Duodenal mucosa (tissue), 2 donors: ENCODE data around the gene CALHM2.
A peak's percentile ranks its signal among the peaks of the same experiment; 100 is the strongest.
"Not testable (repeated sequence)": the region's sequence is repeated elsewhere in the genome, so short reads cannot be mapped to it uniquely, and the experiment has no call there.

Experiments used
- H3K27ac ChIP-seq: one replicate; pipeline ENCODE4 v1.7.0; 2013; ENCODE audit warnings: low read depth, low read length
- H3K27me3 ChIP-seq, 2 donors: one replicate each; pipeline ENCODE4 v1.7.0; 2013; ENCODE audit warnings: low read length in 2 of 2, control low read depth in 1 of 2; ENCODE audit not compliant: insufficient read depth in 2 of 2, control insufficient read depth in 1 of 2
- H3K36me3 ChIP-seq, 2 donors: one replicate each; pipeline ENCODE4 v1.7.0; 2013; ENCODE audit warnings: low read length in 2 of 2, control low read depth in 1 of 2; ENCODE audit not compliant: insufficient read depth in 2 of 2, control insufficient read depth in 1 of 2
- H3K4me1 ChIP-seq, 2 donors: one replicate each; pipeline ENCODE4 v1.7.0; 2013; ENCODE audit warnings: low read length in 2 of 2, control low read depth in 1 of 2; ENCODE audit not compliant: insufficient read depth in 2 of 2, control insufficient read depth in 1 of 2
- H3K4me3 ChIP-seq, 2 donors: one replicate each; pipeline ENCODE4 v1.7.0; 2013; ENCODE audit warnings: low read length in 2 of 2, low read depth in 1 of 2
- H3K9ac ChIP-seq, 2 donors: one replicate each; pipeline ENCODE4 v1.7.0; 2013; ENCODE audit warnings: low read length in 2 of 2, low read depth in 1 of 2
- H3K9me3 ChIP-seq, 2 donors: one replicate each; pipeline ENCODE4 v1.7.0; 2013; ENCODE audit warnings: low read length in 2 of 2, control low read depth in 1 of 2; ENCODE audit not compliant: control insufficient read depth in 1 of 2

The CALHM2 gene

DNA sequence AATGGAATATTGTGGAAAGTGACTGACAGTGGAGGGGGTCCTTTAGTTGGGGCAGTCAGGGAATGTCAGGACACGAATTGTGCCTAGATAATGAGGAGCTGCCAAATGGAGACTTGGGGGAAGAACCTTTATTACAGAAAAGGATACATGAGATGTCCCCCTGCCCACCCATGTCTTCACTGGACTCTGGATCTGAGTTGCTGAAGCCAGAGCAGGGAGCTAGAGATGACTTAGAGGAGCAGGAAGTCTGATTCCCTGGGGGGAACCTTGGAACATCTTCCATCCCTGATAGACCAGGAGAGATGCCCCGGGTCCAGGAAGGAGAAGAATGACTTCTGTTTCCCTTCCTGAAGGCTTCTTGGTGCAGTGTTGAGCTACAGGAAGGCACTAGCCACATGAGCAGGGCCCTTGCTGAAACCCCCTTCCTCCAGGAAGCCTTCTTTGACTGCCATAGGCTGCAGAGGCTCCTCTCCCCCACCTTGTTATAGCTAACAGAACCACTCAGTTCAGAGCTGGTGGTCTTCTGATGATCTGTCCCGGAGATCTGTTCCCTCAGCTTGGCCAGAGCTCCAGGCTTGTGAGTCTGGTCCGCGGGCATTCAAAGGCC, 40.6 kb upstream of the CALHM2 start:
- H3K27me3 ChIP-seq: peaks cover 10 to 18% of the 10 kb centered on the region in 2 donors
- no peak overlapping the region for H3K27ac ChIP-seq
- no peaks in the 10 kb centered on the region for H3K36me3 ChIP-seq
- no peak overlapping the region for H3K9ac ChIP-seq
- H3K4me1 ChIP-seq: peaks cover 3 to 5% of the 10 kb centered on the region in 2 donors
- peak overlapping the region; percentile 58 to 67 for H3K4me3 ChIP-seq
- H3K9me3 ChIP-seq: no peaks in the 10 kb centered on the region

DNA sequence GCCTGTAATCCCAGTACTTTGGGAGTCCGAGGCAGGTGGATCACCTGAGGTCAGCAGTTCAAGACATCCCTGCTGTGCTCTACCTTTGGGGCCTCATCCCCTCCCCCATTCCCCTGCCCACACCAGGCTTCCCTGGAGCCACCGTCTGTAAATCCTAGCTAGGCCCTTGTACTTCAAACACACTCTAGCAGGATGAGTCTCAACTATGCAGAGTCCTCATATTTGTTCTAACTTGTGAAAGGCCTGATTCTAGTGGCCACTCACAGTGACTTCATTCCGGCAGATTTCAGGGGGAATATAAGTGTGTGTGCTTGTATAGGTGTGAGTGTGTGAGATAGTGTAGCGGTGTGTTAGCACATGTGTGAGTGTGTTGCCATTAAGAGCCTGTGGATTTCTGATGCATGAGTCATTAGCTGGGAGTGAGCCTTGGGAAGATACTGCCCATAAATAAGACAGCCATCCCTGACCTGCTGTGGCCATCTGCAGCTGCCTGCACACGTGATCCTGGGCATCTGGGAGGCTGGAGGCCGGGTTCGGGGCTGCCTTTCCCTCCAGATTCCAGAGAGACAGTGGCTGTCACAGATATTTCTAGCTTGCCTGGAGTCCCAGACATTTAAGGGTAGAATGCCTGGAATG, 39.7 kb upstream of the CALHM2 start:
- H3K27ac ChIP-seq: no peak overlapping the region
- no peaks in the 10 kb centered on the region for H3K9me3 ChIP-seq
- no peak overlapping the region for H3K9ac ChIP-seq
- H3K4me3 ChIP-seq: no peak overlapping the region
- H3K4me1 ChIP-seq: peaks cover 3 to 5% of the 10 kb centered on the region in 2 donors
- no peaks in the 10 kb centered on the region for H3K36me3 ChIP-seq
- H3K27me3 ChIP-seq: peaks cover 10 to 18% of the 10 kb centered on the region in 2 donors

DNA sequence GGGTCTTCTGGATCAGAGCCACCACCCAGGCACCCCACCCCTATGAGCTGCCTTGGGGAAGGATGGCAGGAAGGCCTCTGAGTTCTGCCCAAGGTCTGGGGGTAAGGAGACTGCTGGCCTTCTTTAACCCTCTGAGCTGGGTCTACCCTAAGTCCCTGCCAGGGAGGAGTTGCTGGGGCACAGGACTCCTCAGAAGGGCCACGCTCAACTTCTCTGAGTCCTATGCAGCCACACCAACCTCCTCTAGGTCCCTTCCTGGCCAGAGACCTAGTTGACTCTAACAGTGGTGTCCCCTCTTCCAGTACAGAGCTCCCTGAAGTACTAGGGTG, 38.8 kb upstream of the CALHM2 start:
- Histone ChIP-seq H3K9ac (no peak overlapping the region), H3K27ac (no peak overlapping the region), H3K4me1 (peaks cover 3 to 5% of the 10 kb centered on the region in 2 donors), H3K9me3 (no peaks in the 10 kb centered on the region), H3K4me3 (no peak overlapping the region), H3K27me3 (peaks cover 10 to 18% of the 10 kb centered on the region in 2 donors), H3K36me3 (no peaks in the 10 kb centered on the region)

DNA sequence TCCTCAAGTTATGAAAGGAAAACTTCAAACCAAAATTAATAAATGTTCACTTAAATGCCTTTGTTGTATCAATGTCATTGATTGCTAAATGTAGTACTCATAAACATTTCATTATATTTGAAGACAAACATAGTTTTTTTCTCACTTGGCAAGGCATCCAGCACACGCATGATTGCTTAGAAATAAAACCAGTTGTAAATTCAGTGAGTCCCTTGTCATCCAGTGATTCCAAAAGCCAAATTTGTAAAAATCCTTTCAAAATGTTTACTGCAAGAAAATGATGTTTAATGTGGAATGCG, 35.2 kb upstream of the CALHM2 start:
- no peaks in the 10 kb centered on the region for H3K4me1 ChIP-seq
- H3K9ac ChIP-seq: no peak overlapping the region
- no peaks in the 10 kb centered on the region for H3K27me3 ChIP-seq
- H3K9me3 ChIP-seq: no peaks in the 10 kb centered on the region
- no peaks in the 10 kb centered on the region for H3K36me3 ChIP-seq
- no peak overlapping the region for H3K27ac ChIP-seq
- no peak overlapping the region for H3K4me3 ChIP-seq

DNA sequence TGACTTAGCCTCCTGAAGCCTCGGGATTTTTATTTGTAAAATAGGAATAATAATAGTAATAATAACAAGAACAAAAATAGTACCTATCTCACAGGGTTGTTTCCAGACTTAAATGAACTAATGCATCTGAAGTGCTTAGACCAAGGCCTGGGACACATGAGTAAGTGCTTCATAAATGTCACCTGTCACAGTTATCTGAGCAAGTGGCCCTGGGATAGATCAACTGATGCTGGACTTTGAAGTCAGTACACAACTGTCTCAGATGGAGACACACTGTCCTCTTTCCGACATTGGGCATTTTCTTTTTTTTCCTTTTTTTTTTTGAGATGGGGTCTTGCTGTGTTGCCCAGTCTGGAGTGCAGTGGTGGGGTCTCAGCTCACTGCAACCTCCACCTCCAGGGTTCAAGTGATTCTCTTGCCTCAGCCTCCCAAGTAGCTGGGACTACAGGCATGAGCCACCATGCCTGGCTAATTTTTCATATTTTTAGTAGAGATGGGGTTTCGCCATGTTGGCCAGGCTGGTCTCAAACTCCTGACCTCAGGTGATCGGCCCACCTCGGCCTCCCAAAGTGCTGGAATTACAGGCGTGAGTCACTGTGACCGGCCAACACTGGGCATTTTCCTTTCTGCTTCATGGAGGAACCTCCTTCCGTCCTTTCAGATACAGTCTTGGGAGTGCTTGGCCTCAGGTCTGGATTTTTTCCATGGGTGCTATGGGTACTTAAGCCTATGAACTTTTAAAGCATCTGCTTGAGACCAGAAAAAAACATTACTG, 34.7 kb upstream of the CALHM2 start:
- H3K36me3 ChIP-seq, H3K9ac ChIP-seq, H3K4me1 ChIP-seq, H3K9me3 ChIP-seq, H3K4me3 ChIP-seq, H3K27me3 ChIP-seq, H3K27ac ChIP-seq: not testable (repeated sequence)

DNA sequence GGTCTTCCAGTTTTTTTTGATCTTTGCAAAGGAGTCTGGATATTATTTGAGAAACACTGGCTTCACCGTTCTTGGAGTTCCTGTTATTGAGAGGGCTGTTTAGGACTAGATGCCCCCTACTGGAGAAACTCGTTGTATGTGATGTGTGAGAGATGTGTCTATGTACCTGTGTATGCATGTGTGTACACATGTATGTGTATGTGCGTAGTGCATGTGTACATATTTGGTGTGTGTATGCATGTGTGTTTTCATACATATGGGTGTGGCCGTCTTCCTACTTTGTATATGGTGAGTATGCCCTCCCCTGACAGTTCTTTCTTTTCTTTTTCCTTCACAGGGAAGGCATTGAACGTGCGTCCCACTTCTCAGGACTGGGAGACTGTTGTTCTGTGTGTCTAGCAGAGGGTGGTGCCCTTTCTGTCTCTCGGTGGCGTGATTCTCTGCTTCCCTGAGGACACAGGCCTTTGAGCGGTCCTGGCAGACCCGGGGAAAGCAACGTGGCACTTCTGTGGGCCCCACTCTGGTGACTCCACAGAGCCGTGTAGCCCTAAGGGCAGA, 29.9 kb upstream of the CALHM2 start:
- Histone ChIP-seq H3K4me1 (no peaks in the 10 kb centered on the region), H3K4me3 (no peak overlapping the region), H3K9ac (no peak overlapping the region), H3K27me3 (no peaks in the 10 kb centered on the region), H3K36me3 (no peaks in the 10 kb centered on the region), H3K9me3 (no peaks in the 10 kb centered on the region), H3K27ac (no peak overlapping the region)

DNA sequence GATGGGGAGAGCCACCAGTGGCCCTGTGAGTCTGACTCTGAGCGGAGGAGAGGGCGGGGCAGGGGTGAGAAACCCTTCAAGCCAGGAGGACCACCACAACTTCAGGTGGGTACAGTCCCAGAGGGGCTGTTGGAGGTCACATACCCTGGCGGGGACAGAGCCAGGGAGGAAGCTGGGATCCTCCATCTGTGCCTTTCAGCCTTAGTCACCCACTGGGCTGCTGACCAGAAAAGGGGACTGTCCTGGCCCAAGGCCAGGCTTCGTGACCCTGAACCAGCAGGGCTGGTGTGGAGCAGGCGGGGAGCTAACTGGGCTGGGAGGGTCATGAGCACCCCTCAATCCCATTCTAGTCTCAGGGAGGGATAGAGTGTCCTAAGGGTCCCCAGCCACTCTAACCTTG, 28.4 kb upstream of the CALHM2 start:
- Histone ChIP-seq H3K9me3 (no peaks in the 10 kb centered on the region), H3K36me3 (no peaks in the 10 kb centered on the region), H3K9ac (no peak overlapping the region), H3K4me3 (no peak overlapping the region), H3K27ac (no peak overlapping the region), H3K27me3 (no peaks in the 10 kb centered on the region), H3K4me1 (no peaks in the 10 kb centered on the region)

DNA sequence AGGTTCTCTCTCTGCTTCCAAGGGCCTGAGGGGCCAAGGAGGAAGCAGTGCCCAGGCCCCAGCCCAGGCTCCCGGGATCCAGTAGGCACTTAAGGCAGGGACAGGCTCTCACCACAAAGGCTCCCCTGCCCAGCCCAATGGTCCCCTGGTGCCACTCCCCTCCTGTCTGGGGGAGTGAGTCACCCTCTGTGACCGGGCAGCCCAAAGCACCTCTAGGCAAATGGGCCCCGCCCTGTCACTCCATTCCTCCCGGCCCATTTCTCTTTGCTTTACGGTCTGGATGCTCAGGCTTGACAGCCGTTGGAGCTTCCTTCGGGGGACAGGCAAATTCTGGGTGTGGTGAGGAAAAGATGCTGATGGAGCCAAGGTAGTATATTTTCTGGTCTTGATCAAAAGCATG, 27.0 kb upstream of the CALHM2 start, which contains the start of gene CALHM3:
TSS of gene CALHM3 (minus strand) at position 106 of the 400 bp plus-strand sequence. CDS start 208 bp downstream, outside the sequence.
- no peaks in the 10 kb centered on the region for H3K27me3 ChIP-seq

DNA sequence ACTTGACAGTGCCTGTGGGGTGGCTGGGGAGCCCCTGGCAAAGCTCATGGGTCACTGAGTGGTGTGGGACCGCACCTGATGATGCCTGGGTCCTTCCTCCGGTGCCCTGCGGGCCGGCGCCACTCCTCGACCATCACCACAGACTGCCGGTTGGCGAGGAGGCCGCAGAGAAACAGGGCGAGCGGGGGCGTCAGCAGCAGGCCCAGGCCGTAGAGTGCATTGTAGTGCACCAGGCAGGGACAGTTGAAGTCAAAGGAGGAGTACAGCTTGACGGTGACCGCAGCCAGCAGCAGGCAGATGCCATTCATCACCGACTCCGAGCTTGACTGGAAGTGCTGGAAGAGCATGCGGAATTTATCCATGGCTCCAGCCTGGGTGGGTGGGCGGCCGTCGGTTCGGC, 26.5 kb upstream of the CALHM2 start:
- Histone ChIP-seq H3K27ac (no peak overlapping the region), H3K4me3 (no peak overlapping the region), H3K9ac (no peak overlapping the region), H3K9me3 (no peaks in the 10 kb centered on the region), H3K36me3 (no peaks in the 10 kb centered on the region), H3K27me3 (no peaks in the 10 kb centered on the region), H3K4me1 (no peaks in the 10 kb centered on the region)

More for the DNA sequence above, 27.0 kb upstream of the CALHM2 start, which contains the start of gene CALHM3:
- no peak within 1 kb of the TSS for H3K4me3 ChIP-seq
- H3K9ac ChIP-seq: no peak within 1 kb of the TSS
- H3K9me3 ChIP-seq: no peaks in the 10 kb centered on the region
- H3K4me1 ChIP-seq: no peaks in the 10 kb centered on the region
- H3K36me3 ChIP-seq: no peaks in the 10 kb centered on the region
- H3K27ac ChIP-seq: no peak within 1 kb of the TSS

DNA sequence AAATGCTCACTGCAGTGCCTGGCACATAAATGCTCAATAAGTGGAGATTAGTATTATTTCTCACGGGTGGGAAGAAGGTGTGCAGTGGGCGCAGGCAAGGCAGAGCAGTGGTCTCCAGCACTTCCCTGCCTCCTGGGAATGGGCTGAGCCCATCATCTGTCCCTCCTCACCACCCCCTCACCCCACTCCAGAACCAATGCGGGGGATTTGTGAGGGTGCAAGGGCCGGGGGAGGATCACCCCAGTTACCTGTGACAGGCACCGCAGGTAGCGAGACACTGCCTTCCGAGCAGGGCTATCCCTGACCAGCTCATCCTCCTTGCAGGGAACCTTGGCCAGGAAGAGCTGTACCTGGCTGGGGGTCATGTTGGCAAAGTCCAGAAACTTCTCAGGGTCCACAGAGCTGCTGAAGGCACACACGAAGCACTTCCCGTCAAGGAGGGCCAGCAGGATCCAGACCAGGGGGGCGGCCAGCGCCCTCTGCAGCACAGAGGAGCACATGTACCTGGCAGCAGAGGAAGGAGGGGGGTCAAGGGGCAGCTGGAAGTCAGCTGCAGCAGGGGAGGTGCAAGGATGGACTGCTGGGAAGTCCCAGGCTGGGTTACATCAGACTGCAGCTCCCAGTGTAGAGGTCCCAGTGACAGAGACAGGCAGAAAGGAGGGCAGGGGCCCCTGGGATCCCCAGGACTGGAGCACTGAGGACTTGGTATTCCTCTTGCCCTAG, 24.0 kb upstream of the CALHM2 start:
- H3K27me3 ChIP-seq: no peaks in the 10 kb centered on the region
- no peak overlapping the region for H3K27ac ChIP-seq
- H3K9ac ChIP-seq: no peak overlapping the region
- H3K4me3 ChIP-seq: no peak overlapping the region
- no peaks in the 10 kb centered on the region for H3K36me3 ChIP-seq
- no peaks in the 10 kb centered on the region for H3K9me3 ChIP-seq
- peaks cover 6 to 10% of the 10 kb centered on the region in 2 donors for H3K4me1 ChIP-seq
